HG03045 (cell line): ENCODE results near the gene RTL1.

Source experiments
- ATAC-seq: cut with Tn5 transposase; IDR thresholded peaks from one replicate; pipeline ENCODE4 v1.9.1; 2021; ENCODE audit warnings: mild to moderate bottlenecking, moderate library complexity; ENCODE audit not compliant: unreplicated experiment

The RTL1 gene

GRCh38 chr14:100882991-100883788, 20.3 kb downstream of the RTL1 start:
- no peak for ATAC-seq

- no peak for ATAC-seq
Measured at GRCh38 chr14:100882026-100882967, 21.2 kb downstream of the RTL1 start.

DNA sequence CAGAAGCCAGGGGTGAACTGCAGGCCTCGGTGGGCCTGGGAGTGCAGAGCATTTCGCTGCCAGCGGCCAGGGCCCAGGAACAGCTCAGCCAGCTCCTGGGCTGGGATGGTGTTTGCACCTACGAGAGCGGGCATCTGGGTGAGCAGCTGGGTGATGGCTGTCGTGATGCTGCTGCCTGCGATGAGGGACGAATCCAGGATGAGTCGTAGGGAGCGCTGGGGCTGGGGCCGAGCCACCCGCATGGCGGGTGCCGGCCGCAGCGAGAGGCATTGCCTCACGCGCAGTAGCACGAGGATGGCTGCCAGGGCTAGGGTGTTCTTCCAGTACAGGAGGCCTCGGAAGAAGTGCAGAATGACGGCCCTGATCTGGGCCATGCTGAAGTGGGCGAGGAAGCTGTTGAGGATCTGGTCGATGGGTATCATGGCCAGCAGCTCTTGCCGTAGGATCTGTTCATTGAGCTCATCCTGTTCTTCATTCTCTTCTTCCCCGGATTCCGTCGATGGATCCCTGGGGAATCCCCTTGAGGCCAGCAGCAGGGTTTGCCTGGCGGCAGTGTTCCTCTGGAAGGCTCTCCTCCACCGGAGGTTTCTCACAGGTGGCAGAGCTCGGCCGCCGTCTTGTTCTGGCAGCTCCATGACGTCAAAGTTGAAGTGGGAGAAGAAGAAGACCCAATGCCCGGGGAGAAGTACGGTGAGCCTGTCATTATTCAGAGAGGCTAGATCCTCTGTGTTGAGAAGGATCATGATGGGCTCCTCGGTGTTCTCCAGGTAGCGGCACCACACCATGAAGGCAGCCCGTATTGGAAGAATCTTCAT, 22.1 kb downstream of the RTL1 start:
- ATAC-seq, result no peak

- ATAC-seq, result no peak
Measured at GRCh38 chr14:100880271-100881101, 23.0 kb downstream of the RTL1 start.

DNA sequence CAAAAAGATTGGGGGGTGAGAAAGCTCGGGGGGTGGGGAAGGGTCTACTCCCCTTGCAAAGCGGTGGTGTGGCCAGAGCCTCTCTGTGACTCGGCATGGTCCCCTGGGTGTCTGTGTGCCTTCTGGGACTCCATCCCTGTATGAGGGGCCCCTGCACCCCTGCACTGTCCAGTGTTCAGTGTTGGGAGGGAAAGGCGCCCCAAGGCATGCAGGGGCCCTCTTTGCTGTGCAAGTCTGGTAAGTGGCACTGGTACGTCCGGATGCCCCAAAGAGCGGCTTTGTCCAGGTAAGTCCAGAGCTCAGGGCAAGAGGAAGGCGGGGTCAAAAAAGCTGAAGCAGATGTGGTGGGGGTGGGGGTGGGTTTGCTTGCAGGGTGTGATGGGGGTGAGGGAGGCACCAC, 23.7 kb downstream of the RTL1 start:
- ATAC-seq, result no peak

GRCh38 chr14:100879194-100879593, 24.3 kb downstream of the RTL1 start:
- no peak for ATAC-seq

DNA sequence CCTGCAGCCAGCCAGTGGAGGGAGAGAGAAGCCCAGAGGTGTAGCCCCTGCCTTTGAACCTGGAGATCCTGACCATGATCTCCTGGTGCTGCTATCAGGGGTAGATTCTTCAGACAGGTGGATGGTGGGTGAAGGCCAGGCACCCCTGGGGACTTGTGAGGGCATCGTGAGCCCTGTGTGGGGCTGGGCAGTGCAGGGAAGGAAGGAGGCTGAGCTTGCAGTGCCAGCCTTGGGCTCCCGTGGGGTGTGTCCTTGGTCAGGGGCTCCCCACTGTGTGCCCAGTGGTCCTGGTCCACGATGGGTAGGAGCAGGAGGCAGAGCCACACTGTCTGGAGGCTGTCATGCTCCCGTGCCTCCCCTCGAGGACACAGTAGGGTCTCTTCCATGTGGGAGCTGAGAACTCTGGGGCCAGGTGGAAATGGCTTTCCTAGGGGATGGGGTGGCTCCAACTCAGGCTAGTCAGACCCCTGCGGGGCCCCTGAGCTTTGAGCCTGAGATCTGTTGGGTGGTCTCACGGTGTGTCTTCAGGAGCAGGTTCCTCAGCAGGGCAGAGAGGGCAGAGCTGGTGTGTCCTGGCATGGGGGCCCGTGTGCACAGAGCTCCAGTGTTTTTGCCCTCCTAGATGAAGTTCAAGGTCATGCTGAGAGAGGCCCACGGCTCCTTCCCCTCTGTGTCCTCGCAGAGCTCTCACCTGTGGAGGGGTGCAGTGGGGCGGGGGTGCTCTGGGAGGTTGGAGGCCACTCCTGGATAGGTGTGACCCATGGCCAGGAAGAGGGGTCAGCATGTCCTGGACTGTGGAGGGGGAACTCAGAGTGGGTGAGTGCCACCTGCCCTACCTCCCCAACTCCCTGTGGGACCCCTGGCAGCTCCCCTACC, 25.0 kb downstream of the RTL1 start:
- ATAC-seq, result no peak

DNA sequence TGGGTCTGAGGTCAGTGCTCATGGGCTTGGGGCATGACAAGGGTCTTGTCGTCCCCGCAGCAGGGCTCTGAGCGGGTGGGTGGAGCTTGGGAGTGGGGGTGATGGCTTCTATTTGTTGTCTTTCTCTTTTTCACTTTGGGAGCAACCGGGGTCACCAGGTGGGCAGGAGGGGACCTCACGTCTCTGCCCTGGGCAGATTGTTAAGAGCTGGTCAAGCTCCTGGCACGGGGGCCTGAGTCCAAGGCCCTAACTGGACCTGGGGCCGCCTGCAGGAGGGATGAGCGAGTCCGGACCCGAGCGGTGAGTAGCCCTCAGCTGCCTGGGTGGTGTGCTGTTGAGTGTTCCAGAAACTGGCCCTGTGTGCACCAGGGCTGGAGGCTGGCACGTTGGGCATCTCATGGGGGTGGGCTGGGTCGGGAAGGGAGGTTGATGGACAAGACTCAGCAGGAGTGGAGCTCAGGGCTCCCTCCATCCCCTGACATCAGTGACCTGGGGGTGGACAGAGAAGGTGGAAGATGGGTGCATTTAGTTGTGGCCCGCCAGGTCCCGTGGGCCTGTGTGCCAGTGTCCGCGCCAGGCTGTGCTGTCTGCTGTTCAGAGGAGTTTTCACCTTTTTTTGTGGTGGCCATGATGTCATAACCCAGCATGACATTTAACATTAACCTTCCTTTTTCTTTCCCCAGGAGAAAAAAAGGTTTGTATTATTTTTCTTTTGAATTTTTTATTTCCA, 27.5 kb downstream of the RTL1 start:
- ATAC-seq, result no peak

GRCh38 chr14:100875126-100875525, 28.4 kb downstream of the RTL1 start:
- no peak for ATAC-seq

GRCh38 chr14:100874411-100875091, 29.0 kb downstream of the RTL1 start:
- no peak for ATAC-seq

DNA sequence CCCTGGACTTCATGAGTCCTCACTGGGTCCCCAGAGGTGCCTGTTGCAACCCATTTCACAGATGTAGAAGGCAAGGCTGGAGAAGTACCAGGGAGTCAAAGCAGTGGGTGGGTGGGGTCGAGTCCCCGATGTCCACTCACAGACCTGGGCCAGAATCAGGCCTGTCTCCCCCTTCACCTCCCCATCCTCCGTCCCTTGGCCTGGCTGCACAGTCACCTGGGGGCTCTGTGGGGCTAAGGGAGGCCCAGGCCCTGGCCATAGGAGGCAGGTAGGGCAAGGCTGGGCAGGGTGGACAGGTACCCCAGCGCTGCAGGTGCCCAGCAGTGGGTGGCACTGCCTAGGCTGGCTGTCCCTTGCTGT, 29.5 kb downstream of the RTL1 start:
- no peak for ATAC-seq

GRCh38 chr14:100873096-100873482, 30.4 kb downstream of the RTL1 start:
- ATAC-seq, result no peak

GRCh38 chr14:100872259-100873095, 31.0 kb downstream of the RTL1 start:
- ATAC-seq, result no peak

DNA sequence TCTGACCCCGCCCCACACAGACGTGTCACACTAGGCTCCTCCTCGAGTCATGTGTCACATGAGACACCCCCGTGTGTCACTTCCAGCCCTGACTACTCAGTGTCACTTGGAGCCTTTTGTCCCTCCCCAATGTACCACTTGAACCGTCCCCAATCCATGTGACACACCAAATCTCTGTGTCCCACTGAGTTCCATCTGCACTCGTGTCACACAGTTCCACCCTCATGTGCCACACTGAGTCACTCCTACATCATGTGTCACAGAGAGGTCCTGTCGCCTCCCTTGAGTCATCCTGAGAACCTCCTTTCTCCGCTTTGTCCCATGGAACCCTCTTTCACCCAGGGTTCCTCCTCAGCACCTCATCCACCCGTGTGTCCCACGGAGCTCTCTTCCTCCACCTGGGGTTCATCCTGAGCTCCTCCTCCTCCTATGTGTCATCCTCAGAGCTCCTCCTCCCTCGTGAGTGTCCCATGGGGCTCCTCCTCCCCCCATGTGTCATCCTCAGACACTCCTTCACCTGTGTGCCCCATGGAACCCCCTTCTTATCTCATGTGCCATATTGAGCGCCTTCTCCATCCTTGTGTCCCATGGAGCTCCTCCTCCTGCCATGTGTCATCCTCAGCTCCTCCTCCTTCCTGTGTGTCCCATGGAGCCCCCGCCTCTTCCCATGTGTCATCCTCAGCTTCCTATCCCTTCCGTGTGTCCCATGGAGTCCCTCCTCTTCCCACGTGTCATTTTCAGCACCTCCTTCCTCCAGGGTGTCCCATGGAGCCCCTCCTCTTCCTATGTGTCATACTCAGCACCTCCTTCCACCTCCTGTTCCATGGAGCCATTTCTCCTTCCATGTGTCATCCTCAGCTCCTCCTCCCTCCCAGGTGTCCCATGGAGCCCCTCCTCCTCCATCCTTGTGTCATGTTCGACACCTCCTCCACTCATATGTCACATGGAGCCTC, 32.0 kb downstream of the RTL1 start:
- ATAC-seq, result no peak

DNA sequence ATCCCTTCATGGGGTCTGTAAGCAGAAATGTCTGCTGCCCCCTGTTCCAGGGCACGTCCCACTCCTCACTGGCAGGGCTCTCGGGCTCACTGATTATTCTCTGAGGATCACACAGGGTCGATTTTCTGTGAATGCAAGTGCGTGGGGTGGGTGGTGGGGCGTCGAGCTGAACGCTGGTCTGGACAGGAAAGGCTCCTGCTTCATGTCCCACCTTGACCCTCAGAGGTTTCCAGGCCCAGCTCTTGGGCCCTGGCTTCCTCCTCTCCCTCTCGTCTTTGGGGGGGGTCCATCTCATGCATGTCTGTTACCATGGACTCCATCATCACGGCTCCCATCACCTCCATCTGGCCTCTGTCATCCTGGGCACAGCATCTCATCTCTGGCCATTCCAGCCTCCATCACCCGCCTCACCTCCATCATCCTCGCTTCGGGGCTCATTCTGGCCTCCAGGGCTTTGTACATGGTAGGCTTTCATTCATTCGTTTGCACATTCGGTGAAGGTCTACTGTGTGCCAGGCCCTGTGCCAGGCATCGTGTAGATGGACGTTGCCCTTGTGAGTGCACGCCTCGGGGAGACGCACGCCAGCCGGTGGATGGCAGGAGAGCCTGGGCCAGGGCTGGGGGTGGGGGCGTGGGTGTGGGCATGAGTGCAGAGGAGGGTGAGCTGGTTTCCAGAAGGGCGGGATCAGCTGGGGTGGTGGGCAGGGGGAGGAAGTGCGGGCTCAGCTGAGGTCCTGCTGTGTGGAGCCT, 34.7 kb downstream of the RTL1 start:
- ATAC-seq, result no peak
